Keratinocyte (primary cell): ENCODE data around the gene MAGEA4. TPM values are rescaled to one million over a fixed set of nuclear protein-coding genes. Genes with fewer than 3 reads are reported as not detected.

Source experiments
- DNase-seq: peaks from one replicate; pipeline ENCODE4 v3.0.0-alpha.2; 2011; ENCODE audit warnings: low read depth, missing footprints, low spot score
- FAIRE-seq: peaks from 2 replicates; lab custom pipeline; 2011; peaks lifted over from hg19 to GRCh38; lab: Jason Lieb, UNC
- H2AFZ ChIP-seq: 2 replicates; pipeline ENCODE4 v1.6.0; 2012; ENCODE audit warnings: low read length, control low read depth, inconsistent platforms; ENCODE audit not compliant: control insufficient read depth
- H3K27ac ChIP-seq: 2 replicates; pipeline ENCODE4 v1.5.1; 2011; ENCODE audit warnings: low read length; ENCODE audit not compliant: control insufficient read depth, insufficient read depth
- H3K27me3 ChIP-seq: 3 replicates; pipeline ENCODE4 v1.6.0; 2011; ENCODE audit warnings: low read length; ENCODE audit not compliant: control insufficient read depth, insufficient read depth; ENCODE audit errors: extremely low read depth
- H3K36me3 ChIP-seq, 2 experiments: 2 replicates in 1 of 2; 3 replicates in 1 of 2; pipeline ENCODE4 v1.5.1; 2011; ENCODE audit warnings: low read length in 2 of 2, mild to moderate bottlenecking in 1 of 2; ENCODE audit not compliant: control insufficient read depth in 2 of 2, insufficient read depth in 2 of 2; ENCODE audit errors: extremely low read depth in 1 of 2
- H3K4me1 ChIP-seq: 3 replicates; pipeline ENCODE4 v1.5.1; 2011; ENCODE audit warnings: low read length; ENCODE audit not compliant: control insufficient read depth, insufficient read depth; ENCODE audit errors: extremely low read depth
- H3K4me2 ChIP-seq: 3 replicates; pipeline ENCODE4 v1.6.0; 2011; ENCODE audit warnings: low read depth, low read length; ENCODE audit not compliant: control insufficient read depth, insufficient read depth; ENCODE audit errors: extremely low read depth
- H3K4me3 ChIP-seq, 3 experiments: fragments of 200-600 bp in 1 of 3; sonication (generic) in 1 of 3; 2 replicates in 2 of 3; 3 replicates in 1 of 3; pipeline ENCODE4 v1.5.1; 2011 to 2016; ENCODE audit warnings: low read length in 3 of 3, mild to moderate bottlenecking in 3 of 3, control low read depth in 2 of 3, inconsistent platforms in 1 of 3, low read depth in 1 of 3, mixed read lengths in 1 of 3, mixed run types in 1 of 3, moderate library complexity in 1 of 3; ENCODE audit not compliant: control insufficient read depth in 2 of 3, insufficient read depth in 2 of 3; ENCODE audit errors: extremely low read depth in 1 of 3
- H3K79me2 ChIP-seq: 2 replicates; pipeline ENCODE4 v1.6.0; 2012; ENCODE audit warnings: low read length; ENCODE audit not compliant: control insufficient read depth, insufficient read depth
- H3K9ac ChIP-seq: 3 replicates; pipeline ENCODE4 v1.6.0; 2011; ENCODE audit warnings: low read length; ENCODE audit not compliant: control insufficient read depth, insufficient read depth; ENCODE audit errors: extremely low read depth
- H3K9me1 ChIP-seq: 3 replicates; pipeline ENCODE4 v1.6.0; 2011; ENCODE audit warnings: low read length; ENCODE audit not compliant: control insufficient read depth, insufficient read depth; ENCODE audit errors: extremely low read depth
- H3K9me3 ChIP-seq: 2 replicates; pipeline ENCODE4 v1.5.1; 2012; ENCODE audit warnings: low read depth, low read length; ENCODE audit not compliant: control insufficient read depth
- H4K20me1 ChIP-seq: 3 replicates; pipeline ENCODE4 v1.6.0; 2011; ENCODE audit warnings: low read length; ENCODE audit not compliant: control insufficient read depth, insufficient read depth; ENCODE audit errors: extremely low read depth
- CTCF ChIP-seq, 3 experiments: IDR thresholded peaks in 1 of 3; conservative IDR thresholded peaks in 1 of 3; optimal IDR thresholded peaks in 1 of 3; 2 replicates in 2 of 3; 3 replicates in 1 of 3; pipeline versions ENCODE3 to v1.5.1; 2011; ENCODE audit warnings: low read length in 3 of 3, mild to moderate bottlenecking in 3 of 3, moderate library complexity in 2 of 3, control low read depth in 1 of 3, inconsistent platforms in 1 of 3; ENCODE audit not compliant: insufficient read depth in 2 of 3; ENCODE audit errors: extremely low read depth in 1 of 3
- EZH2 ChIP-seq: IDR thresholded peaks from one replicate; pipeline ENCODE4 v1.6.1; 2012; ENCODE audit warnings: inconsistent platforms, mild to moderate bottlenecking, low read length, moderate library complexity
- dilution Hi-C: fragments of 300-500 bp; cut with MboI; formaldehyde crosslinking; loops from one replicate; pipeline ENCODE4 v1.7.0; 2020; ENCODE audit warnings: low sequenced_read_pairs; ENCODE audit not compliant: extremely low pct_ligation_motif_present
- polyA plus RNA-seq, 5 experiments: library from polyadenylated mRNA; depleted of rRNA in 3 of 5; stranded (reverse) in 3 of 5; stranded (forward) in 1 of 5; unstranded in 1 of 5; fragments of >200 nt; gene quantifications; 1 replicate in 1 of 5; 2 replicates in 3 of 5; 3 replicates in 1 of 5; pipeline versions ENCODE4 v1.2.1 to v1.2.3, GENCODE V29; 2011 to 2012; ENCODE audit warnings: missing spikeins in 2 of 5, low read depth in 1 of 5, low replicate concordance in 1 of 5

The MAGEA4 gene
- polyA plus RNA-seq, 1 donor (not counting 4 experiments of a cell fraction or from before 2014, with no cell fraction given): not detected

GRCh38 chrX:151920101-151920500 lies 7.4 kb downstream of the MAGEA4 start:
- H3K4me1 ChIP-seq: no peaks in the 10 kb centered on the region
- H3K9me3 ChIP-seq: no peaks in the 10 kb centered on the region
- no peak overlapping the region for H3K4me3 ChIP-seq
- H3K9me1 ChIP-seq: no peaks in the 10 kb centered on the region
- H3K79me2 ChIP-seq: no peaks in the 10 kb centered on the region
- H3K36me3 ChIP-seq: no peaks in the 10 kb centered on the region
- DNase-seq (no peak), FAIRE-seq (no peak)
- no peak overlapping the region for H2AFZ ChIP-seq
- no peaks in the 10 kb centered on the region for H3K27me3 ChIP-seq
- H3K4me2 ChIP-seq: no peak overlapping the region
- H4K20me1 ChIP-seq: no peaks in the 10 kb centered on the region
- dilution Hi-C loops: no loop called here
- TF ChIP-seq EZH2 (no peak), CTCF (optimal IDR thresholded peaks at IDR 0.05 in 1 of 3, IDR thresholded peaks at IDR 0.05 in 1 of 3, conservative IDR thresholded peaks at IDR 0.05 in 1 of 3; ENCODE audit: extremely low read depth in 1 of 3, insufficient read depth in 2 of 3, low read length in 3 of 3) (no peak)
- no peak overlapping the region for H3K27ac ChIP-seq
- no peak overlapping the region for H3K9ac ChIP-seq

- H3K27me3 ChIP-seq: no peaks in the 10 kb centered on the region
- no peaks in the 10 kb centered on the region for H3K36me3 ChIP-seq
- no peak overlapping the region for H3K4me2 ChIP-seq
- no peaks in the 10 kb centered on the region for H4K20me1 ChIP-seq
- no peak overlapping the region for H3K4me3 ChIP-seq
- no peaks in the 10 kb centered on the region for H3K4me1 ChIP-seq
- no peak for TF ChIP-seq CTCF (optimal IDR thresholded peaks at IDR 0.05 in 1 of 3, IDR thresholded peaks at IDR 0.05 in 1 of 3, conservative IDR thresholded peaks at IDR 0.05 in 1 of 3; ENCODE audit: extremely low read depth in 1 of 3, insufficient read depth in 2 of 3, low read length in 3 of 3)
- no peak for TF ChIP-seq EZH2
- H3K9me1 ChIP-seq: no peaks in the 10 kb centered on the region
- DNase-seq: no peak
- no peak overlapping the region for H2AFZ ChIP-seq
- no peak for FAIRE-seq
- H3K9ac ChIP-seq: no peak overlapping the region
- dilution Hi-C loops: no loop called here
- no peak overlapping the region for H3K27ac ChIP-seq
- H3K79me2 ChIP-seq: no peaks in the 10 kb centered on the region
- no peaks in the 10 kb centered on the region for H3K9me3 ChIP-seq
Measured at GRCh38 chrX:151920530-151920929, 7.8 kb downstream of the MAGEA4 start.
